Endometrium (tissue), 2 donors: Measurements from ENCODE around the gene BOC.

Experiments
- FAIRE-seq: peaks from 2 replicates; lab custom pipeline; 2012; peaks lifted over from hg19 to GRCh38; lab: Jason Lieb, UNC
- donor health status: control.
- donor health status: control.

Gene BOC

GRCh38 chr3:113270068-113270467 is 58.7 kb downstream of the BOC start:
- no peak for FAIRE-seq

- no peak for FAIRE-seq
These were observed 59.4 kb downstream of the BOC start for GRCh38 chr3:113270786-113271185.

- no peak for FAIRE-seq
These were observed 59.8 kb downstream of the BOC start for GRCh38 chr3:113271189-113271588.

DNA sequence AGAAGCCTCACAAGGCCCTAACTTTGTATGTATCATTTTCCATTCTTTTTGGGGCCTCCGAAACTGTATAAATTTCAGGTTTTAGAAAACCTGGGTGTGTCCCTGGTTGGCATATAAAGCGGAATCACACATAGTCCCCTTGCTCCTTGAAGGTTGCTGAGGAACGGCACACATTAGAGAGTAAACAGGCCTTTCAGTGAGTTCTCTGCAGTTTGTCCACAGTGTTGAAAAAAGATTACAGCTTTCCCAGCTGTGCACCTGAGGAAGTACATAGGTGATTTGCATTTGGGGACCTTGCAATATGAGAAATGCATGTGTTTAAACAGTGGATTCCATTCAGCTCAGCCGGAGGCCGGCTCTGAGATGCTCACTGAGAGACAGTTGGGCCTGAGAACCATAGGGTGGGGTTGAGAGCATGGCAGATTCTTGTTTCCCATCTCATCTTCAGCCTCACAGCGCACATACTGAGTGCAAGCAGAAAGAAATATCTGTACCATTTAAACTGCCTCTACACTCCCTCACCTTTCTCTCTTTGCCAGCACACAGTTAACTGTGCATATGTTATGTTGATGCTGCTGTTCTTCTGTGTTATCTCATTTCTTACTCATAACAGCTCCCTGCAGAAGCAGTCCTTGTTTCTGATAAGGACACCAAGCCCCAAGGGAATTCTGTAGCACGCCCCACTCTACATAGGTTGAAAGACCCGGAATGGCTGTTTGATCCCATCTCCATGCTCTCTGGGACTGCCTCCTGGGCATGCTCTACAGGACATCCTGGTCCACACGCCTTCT is 60.4 kb downstream of the BOC start:
- no peak for FAIRE-seq

GRCh38 chr3:113272385-113272779 is 61.0 kb downstream of the BOC start:
- FAIRE-seq = no peak

DNA sequence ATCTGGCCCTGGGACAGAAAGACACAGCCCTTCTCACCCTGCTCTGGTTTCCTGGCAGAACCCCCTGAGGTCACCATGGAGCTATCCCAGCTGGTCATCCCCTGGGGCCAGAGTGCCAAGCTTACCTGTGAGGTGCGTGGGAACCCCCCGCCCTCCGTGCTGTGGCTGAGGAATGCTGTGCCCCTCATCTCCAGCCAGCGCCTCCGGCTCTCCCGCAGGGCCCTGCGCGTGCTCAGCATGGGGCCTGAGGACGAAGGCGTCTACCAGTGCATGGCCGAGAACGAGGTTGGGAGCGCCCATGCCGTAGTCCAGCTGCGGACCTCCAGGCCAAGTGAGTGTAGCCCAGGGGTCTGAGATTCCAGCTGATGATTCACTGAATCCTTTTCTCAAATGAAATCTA is 61.7 kb downstream of the BOC start:
- no peak for FAIRE-seq

DNA sequence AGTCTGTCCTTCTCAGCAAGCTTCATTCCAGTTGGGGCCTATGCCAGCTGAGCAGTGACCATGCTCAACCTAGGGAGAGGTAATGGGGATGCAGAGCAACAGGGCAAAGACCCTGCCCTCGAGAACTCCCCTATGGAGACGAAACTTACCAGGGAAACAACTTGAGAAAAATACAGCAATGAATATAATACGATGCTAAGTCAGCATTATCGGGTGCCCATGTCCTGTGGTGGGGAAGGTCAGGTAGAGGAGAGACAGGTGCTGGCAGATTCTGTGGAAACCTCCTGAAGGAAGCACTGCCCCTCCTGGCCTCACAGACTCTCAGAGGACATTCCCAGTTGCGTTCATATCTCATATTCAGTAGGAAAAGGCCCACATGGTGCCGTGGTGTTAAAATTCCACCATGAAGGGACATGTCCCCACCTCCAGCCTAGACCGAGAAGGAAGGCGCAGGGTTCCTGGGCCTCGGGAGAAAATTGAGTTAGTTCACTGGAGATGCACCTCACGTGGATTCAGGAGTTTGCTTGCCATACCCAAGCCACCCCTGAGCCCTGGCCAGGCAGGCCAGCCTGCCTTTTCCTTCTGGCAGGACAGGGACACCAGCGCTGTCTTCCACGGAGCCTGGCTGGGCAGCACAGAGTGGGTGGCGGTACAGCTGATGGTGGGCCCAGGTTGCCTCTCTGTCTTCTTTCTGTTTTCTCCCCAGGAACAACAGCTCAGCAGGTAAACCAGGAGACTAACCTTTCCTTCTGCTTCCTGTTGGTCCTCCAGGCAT is 62.4 kb downstream of the BOC start:
- FAIRE-seq = no peak

- no peak for FAIRE-seq
These were observed 63.3 kb downstream of the BOC start for GRCh38 chr3:113274425-113275257.

GRCh38 chr3:113275258-113275556 is 63.9 kb downstream of the BOC start:
- FAIRE-seq = no peak

DNA sequence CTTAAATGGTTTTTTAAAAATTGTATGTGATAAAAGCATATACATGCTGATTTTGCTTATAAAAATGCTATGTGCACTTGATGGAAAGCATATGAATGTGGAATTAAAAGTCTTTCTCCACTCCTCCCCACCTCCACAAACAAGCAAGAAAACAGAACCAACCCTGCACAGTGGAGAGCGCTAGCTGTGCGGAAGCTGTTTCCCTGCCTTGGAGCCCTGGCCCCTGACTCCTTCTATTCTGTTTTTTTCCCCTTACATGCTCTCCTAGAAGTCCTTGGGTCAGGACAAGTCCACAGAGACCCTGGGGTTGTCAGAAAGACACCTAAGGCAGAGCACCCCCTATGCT is 64.2 kb downstream of the BOC start:
- FAIRE-seq = no peak

DNA sequence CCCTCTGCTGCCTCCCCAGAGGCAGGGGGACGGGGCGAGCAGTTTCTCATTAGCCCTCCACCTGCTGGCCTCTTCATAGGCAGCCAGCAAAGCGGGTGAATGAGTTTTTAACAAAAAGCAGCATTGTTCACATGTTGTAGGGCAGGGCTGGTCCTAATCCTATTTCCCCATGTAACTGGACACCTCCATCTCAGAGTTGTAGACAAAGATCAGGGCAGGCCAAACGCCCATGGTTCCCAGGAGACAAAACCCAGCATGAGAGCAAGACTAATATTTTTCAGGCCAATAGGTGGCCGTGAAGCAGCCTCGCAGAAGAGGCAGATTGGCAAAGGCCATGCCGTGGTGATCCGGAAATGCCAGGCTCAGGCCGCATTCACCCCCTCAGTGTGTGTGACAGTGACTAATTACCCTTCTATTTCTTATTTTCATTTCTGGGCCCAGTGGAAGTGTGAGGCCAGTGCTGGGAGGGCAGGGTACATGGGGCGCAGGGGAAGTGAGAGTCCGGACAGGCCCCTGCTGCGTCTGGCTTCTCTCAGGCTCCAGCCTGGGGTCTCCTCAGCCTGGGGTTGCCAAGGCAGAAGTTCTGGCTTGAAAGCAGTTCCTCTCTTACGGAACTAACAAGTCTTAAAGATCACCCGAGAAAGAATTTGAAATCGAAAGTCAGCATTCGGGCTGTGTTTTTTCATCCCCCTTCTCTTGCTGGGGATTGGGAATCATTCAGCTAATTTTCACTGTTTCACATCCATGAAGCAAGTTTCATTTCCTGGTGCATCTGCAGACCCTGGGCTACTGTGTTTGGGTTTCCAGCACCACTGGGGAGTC is 64.8 kb downstream of the BOC start:
- no peak for FAIRE-seq

DNA sequence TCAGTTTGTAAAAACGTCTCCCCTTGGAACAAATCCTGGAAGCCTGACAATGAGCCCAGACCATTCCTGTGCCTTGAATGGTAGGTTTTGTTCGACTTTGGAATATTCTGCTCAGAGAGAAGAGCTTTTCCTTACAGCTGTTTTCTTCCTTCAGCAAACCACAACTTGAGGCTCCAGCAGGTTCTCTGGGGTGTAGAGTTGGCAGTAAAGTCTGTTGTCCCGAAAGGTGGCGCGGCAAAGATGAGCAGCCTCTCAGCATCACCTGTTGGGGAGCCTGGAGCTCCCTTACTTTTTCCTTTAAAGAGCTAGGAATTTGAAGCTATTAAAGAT is 65.4 kb downstream of the BOC start:
- no peak for FAIRE-seq

- no peak for FAIRE-seq
These were observed 66.1 kb downstream of the BOC start for GRCh38 chr3:113277414-113277813.

DNA sequence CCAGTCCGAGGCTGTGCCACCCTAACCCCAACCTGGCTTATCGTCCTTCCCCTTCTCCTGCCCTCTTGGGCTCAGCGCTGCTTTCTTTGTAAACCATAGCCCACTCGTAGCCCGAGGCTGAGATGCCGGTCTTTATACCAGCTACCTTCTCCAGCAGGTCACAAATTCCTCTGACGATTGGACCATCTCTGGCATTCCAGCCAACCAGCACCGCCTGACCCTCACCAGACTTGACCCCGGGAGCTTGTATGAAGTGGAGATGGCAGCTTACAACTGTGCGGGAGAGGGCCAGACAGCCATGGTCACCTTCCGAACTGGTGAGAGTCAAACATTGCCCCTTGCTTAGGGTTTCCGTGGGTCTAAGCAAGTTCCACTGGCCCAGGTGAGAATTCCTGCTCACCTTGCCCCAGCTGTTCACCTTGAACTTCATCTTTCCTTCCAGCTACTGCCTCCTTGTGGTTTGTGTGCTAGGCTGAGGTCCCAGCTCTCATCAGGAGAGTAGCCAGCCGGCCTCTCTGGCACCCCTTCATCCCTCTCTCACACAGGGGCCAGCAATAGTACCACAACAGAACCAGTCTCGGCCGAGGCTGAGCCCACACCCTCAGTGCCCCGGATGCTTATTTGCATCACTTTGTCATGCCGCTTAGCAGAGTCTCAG is 66.7 kb downstream of the BOC start:
- FAIRE-seq = no peak

DNA sequence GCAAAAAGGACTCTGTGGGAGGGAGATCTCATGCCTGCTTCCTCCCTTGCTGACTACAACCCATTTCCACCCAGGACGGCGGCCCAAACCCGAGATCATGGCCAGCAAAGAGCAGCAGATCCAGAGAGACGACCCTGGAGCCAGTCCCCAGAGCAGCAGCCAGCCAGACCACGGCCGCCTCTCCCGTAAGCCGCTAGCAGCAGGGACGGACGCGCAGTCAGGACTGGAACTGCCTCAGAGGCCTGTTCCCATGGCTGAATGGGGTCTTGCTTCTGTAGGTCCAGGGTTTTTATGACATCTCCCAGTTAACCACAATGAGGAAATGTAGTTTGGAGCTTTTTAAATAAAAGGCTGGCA is 67.2 kb downstream of the BOC start:
- no peak for FAIRE-seq

GRCh38 chr3:113279686-113280085 is 68.3 kb downstream of the BOC start:
- no peak for FAIRE-seq

GRCh38 chr3:113283306-113283705 is 71.9 kb downstream of the BOC start:
- no peak for FAIRE-seq

GRCh38 chr3:113284453-113285050 is 73.2 kb downstream of the BOC start:
- FAIRE-seq = no peak

DNA sequence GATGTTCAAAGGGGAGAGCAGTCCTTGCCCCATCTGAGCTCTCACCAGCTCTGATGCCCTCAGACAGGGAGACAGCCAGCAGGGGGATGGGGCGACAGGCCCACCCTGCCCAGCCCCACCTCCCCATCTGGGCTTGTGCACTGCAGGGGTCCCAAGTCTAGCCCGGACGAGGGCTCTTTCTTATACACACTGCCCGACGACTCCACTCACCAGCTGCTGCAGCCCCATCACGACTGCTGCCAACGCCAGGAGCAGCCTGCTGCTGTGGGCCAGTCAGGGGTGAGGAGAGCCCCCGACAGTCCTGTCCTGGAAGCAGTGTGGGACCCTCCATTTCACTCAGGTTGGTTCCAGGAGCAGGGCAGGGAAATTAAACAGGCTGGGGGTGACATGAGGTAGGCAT is 73.9 kb downstream of the BOC start:
- FAIRE-seq = no peak

GRCh38 chr3:113285741-113286140 is 74.4 kb downstream of the BOC start:
- FAIRE-seq = no peak

- no peak for FAIRE-seq
These were observed 75.2 kb downstream of the BOC start for GRCh38 chr3:113286524-113286923.
